H1 (cell line): ENCODE data around the gene SOX10. TPM values are rescaled to one million over a fixed set of nuclear protein-coding genes. Genes with fewer than 3 reads are reported as not detected.

Source experiments
- BRCA1 ChIP-seq: IDR thresholded peaks from 2 replicates; pipeline ENCODE4 v1.6.1; 2012; ENCODE audit warnings: low read depth, low read length, improper control_type of control experiment
- CHD7 ChIP-seq: fragments of 300-600 bp; sonication (generic); IDR thresholded peaks from 2 replicates; pipeline ENCODE4 v1.7.1; 2012; ENCODE audit warnings: low read length, moderate library complexity, mild to moderate bottlenecking, inconsistent platforms; ENCODE audit not compliant: insufficient replicate concordance
- CREB1 ChIP-seq: IDR thresholded peaks from 2 replicates; pipeline ENCODE4 v1.6.1; 2012; ENCODE audit warnings: inconsistent platforms
- EP300 ChIP-seq, 2 experiments: IDR thresholded peaks; 1 replicate in 1 of 2; 2 replicates in 1 of 2; pipeline ENCODE4 v1.6.1; 2011 to 2012; ENCODE audit warnings: low read depth in 2 of 2, low read length in 2 of 2, mild to moderate bottlenecking in 2 of 2, borderline replicate concordance in 1 of 2, inconsistent platforms in 1 of 2, moderate library complexity in 1 of 2
- GABPA ChIP-seq: IDR thresholded peaks from 2 replicates; pipeline ENCODE4 v1.6.1; 2011; ENCODE audit warnings: mild to moderate bottlenecking, low read length, moderate library complexity, borderline replicate concordance; ENCODE audit not compliant: insufficient read depth
- RNF2 ChIP-seq: fragments of 200-900, 300-1000 bp; sonication (generic); IDR thresholded peaks from 2 replicates; pipeline ENCODE4 v1.7.1; 2016; ENCODE audit warnings: borderline replicate concordance, low read depth, mild to moderate bottlenecking, antibody characterized with exemption, low read length; ENCODE audit not compliant: poor library complexity, severe bottlenecking; ENCODE audit errors: missing control alignments
- SAP30 ChIP-seq: fragments of 300-600 bp; sonication (generic); IDR thresholded peaks from 2 replicates; pipeline ENCODE4 v1.7.1; 2012; ENCODE audit warnings: low read length, moderate library complexity, mild to moderate bottlenecking, inconsistent platforms; ENCODE audit not compliant: insufficient read depth, insufficient replicate concordance
- SP2 ChIP-seq: IDR thresholded peaks from 2 replicates; pipeline ENCODE4 v1.6.1; 2012; ENCODE audit warnings: mild to moderate bottlenecking, low read length, inconsistent platforms
- TCF12 ChIP-seq: IDR thresholded peaks from 2 replicates; pipeline ENCODE4 v1.6.1; 2011; ENCODE audit warnings: low read depth, mild to moderate bottlenecking, low read length
- polyA plus RNA-seq, 7 experiments: library from polyadenylated mRNA; depleted of rRNA in 3 of 7; stranded (reverse) in 5 of 7; unstranded in 2 of 7; fragments of >200 nt in 5 of 7; fragments of 200-250 nt in 2 of 7; gene quantifications; 1 replicate in 5 of 7; 2 replicates in 1 of 7; 4 replicates in 1 of 7; pipeline versions ENCODE4 v1.2.1 to v1.2.3, GENCODE V29; 2011 to 2013; ENCODE audit warnings: missing spikeins in 2 of 7, mixed read lengths in 2 of 7
- total RNA-seq: library from RNA; stranded (reverse); fragmentation: NEBNext Ultra II Directional; extraction: Animal tissue kit (Norgen Biotek cat#: 25700); gene quantifications from 2 replicates; pipeline ENCODE4 v1.2.1, GENCODE V29; 2021

Gene SOX10
- total and polyA plus RNA-seq, 2 of the 8 experiments (the other 6 are each of a cell fraction or from before 2014, with no cell fraction given): 2.7 TPM

- TF ChIP-seq CHD7: no peak
- no peak for TF ChIP-seq RNF2
- TF ChIP-seq CREB1: no peak
- no peak for TF ChIP-seq SP2
- TF ChIP-seq GABPA: no peak
- no peak for TF ChIP-seq EP300 (IDR thresholded peaks at IDR 0.05; ENCODE audit: borderline replicate concordance in 1 of 2, low read depth in 2 of 2, low read length in 2 of 2)
- TF ChIP-seq TCF12: no peak
- no peak for TF ChIP-seq SAP30
- TF ChIP-seq BRCA1: no peak
Observed at GRCh38 chr22:37991731-37992442, 7.5 kb upstream of the SOX10 start (continued).
